Myocyte (in vitro differentiated cells): ENCODE measurements around the gene EIF2AK3. TPM values are rescaled to one million over a fixed set of nuclear protein-coding genes. Genes with fewer than 3 reads are reported as not detected.
"Not testable (repeated sequence)": the region's sequence is repeated elsewhere in the genome, so short reads cannot be mapped to it uniquely, and the experiment has no call there.

ENCODE experiments used
- DNase-seq: peaks from one replicate; pipeline ENCODE4 v3.0.0-alpha.2; 2012; ENCODE audit warnings: low read depth
- total RNA-seq: library from RNA; depleted of rRNA; stranded (reverse); fragments of >200 nt; gene quantifications from 2 replicates; pipeline ENCODE4 v1.2.3, GENCODE V29; 2014

Gene EIF2AK3
- total RNA-seq, 1 donor from 2014 or later, result 16.5 TPM

DNA sequence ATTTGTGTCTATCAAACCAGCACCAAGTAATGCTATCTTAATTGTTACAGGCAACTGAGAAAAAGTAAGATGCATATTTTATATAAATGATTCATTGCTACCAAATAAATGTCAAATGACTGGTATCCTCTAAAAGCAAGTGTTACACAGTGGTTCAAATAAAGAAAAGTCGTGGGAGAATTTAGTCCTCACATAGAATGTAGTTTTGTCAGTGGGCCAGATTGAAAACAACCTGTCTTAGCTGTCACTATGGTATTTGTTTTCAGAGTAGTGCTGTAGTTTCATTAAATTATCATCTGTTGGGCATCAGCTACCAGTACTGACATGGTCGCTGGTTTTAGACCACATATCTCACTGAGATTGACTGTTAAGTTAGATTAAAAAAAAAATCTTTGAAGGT lies 10.2 kb upstream of the EIF2AK3 start:
- no peak for DNase-seq

GRCh38 chr2:88636026-88636425 lies 8.8 kb upstream of the EIF2AK3 start:
- no peak for DNase-seq

GRCh38 chr2:88632569-88632968 lies 5.3 kb upstream of the EIF2AK3 start:
- DNase-seq, result no peak

DNA sequence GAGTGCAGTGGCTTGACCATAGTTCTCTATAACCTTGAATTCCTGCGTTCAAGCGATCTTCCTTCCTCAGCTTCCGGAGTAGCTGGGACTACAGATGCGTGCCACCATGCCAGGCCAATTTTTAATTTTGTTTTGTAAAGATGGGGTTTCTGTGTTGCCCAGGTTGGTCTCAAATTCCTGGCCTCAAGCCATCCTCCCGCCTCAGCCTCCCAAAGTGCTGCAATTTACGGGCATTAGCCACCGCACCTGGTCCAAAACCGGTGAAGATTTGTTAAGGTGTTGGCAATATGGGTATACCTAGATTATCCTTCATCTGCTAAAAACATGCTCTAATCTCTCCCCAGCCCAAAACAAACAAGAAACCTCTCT lies 1.3 kb upstream of the EIF2AK3 start:
- no peak for DNase-seq

DNA sequence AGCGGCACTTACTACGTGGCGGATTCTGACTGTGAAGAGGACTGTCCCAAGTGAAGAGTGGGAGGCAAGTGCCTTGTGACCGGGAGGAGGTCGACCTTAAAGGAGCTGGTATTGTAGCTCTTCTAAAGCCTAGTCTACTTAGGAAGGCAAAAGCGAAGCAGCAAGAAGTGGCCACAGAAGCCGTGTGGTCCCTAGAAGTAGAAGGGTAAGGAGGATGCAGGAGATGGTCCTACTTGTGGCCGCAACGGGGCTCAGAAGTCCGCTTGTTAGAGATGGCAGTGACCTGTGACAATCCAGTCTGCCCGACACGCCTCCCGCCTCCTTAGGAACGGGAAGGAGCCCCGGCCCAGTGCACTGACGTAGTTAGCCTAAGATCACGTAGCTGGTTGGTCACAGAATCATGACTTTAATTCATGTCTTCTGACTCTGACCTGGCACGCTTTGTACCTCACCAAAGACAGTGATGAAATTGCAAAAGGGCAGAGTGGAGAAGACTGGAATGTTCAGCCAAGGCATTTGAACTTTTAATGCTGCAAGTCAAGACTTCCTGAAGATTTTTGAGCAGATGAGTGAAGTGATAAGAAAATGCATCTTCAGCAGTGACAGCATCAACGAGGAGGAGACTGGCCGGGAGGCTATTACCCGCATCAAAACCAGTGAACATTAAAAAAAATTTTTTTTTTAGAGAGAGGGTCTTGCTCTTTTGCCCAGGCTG lies 749 bp upstream of the EIF2AK3 start:
- peak; percentile 94 for DNase-seq

GRCh38 chr2:88626171-88627054 lies 851 bp downstream of the EIF2AK3 start:
- DNase-seq, result peak; percentile 18

GRCh38 chr2:88624477-88624876 lies 2.8 kb downstream of the EIF2AK3 start:
- DNase-seq, result no peak

GRCh38 chr2:88623831-88624465 lies 3.3 kb downstream of the EIF2AK3 start:
- not testable (repeated sequence) for DNase-seq

DNA sequence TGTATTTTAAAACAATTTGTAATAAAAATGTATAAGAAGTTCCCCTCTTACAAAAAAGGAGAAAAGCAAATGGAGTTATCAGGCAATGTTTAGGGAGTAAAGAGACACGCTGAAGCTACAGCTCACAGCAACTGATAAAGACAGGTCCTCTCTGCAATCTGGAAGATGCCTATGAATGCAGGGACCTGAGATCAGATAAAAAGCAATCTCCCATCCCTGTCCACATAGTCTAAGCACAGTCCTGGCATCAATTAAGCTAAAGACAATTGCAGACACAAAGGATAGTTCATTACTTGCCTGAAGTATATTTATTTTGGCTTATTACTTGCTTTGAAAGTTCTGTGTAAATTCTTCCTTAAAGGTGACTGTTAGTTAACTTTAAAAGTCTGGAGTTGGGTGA lies 5.0 kb downstream of the EIF2AK3 start:
- no peak for DNase-seq

DNA sequence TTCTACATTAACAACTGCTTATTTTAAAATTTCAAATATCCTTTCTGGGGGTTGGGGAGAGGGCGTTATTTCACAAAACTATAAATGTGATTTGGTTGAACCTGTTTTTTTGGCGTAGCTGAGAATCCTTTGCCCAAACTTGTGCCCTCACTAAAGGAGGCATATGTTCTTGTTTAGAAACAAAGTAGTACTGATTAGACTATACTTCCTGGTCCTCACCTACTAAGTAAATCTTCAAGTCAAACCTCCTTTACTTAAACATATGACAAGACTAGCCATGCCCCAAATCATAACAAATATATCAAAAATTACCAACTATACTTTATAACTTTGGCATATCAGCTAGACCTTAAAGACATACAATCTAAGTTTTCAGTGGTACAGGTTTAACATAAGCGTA lies 5.8 kb downstream of the EIF2AK3 start:
- no peak for DNase-seq

DNA sequence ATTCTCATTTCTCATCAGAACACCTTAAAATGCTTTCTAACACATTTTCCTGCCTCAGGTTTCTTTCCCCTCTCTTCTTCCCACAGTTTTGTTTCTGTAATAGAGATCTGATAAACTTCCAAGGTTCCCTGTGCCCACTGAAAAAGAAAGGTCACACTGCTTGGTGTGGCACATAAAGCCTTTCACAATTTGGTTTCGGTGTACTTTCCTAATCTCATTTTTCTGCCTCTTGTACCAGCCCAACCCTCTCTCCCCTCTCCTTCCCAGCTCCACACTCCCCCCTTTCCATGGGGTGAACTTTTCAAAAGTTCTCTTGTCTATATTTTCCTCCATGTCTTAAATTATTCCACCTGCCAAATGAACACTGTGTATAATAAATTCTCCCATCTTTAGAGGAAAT lies 7.2 kb downstream of the EIF2AK3 start:
- no peak for DNase-seq

GRCh38 chr2:88615822-88616221 lies 11.4 kb downstream of the EIF2AK3 start:
- no peak for DNase-seq

DNA sequence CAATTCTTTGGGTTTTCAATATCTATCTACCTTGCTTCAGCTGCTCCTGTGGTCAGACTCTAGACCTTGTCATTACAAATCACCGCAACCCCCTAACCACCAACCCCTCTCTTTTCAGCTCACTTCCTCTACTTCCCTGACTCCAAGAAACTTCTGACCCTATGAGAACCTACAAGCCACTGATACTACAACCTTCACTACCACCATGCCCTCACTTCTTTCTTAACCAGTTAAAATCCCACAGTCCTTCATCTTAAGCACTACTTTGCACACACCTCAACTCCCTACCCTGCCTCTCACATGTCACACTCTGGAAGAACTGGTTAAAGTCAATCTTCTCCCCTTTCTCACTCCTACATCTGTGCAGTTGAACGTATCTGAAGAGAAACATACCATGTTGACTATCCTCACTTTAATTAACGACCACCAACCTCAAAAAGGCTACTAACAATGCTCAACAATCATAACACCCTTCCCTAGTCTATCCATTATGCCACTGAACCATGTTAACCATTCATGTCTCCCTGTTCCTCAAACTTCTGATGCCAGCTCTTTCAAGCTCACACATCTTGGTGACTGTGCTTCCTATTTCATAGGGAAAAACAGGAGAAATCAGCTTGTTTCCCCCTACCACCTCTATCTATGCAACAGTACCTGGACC lies 12.6 kb downstream of the EIF2AK3 start:
- DNase-seq, result no peak

- no peak for DNase-seq
Observed at GRCh38 chr2:88613921-88614320, 13.3 kb downstream of the EIF2AK3 start.

- DNase-seq, result no peak
Observed at GRCh38 chr2:88608184-88608583, 19.1 kb downstream of the EIF2AK3 start.

- DNase-seq, result no peak
Observed at GRCh38 chr2:88607416-88607815, 19.8 kb downstream of the EIF2AK3 start.

- DNase-seq, result peak; percentile 21
Observed at GRCh38 chr2:88606371-88607030, 20.8 kb downstream of the EIF2AK3 start.

DNA sequence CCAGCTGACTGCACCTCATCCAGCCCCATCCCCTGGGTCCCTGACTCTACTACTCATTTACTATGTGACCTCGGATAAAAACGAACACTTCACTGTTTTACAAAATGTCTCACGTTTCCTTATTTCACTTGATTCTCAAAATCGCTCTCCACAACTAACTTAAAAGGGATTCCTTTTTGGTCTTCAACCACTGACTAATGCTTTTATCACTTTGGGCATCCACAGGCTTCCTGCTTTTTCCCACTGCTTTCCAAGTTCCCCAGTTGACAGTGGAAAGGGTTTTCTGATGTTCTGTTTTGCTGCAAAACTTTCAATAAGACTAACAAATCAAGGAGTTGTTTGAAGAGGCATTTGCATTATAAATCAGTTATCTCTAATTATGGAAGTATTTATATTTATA lies 24.1 kb downstream of the EIF2AK3 start:
- DNase-seq, result peak; percentile 13

DNA sequence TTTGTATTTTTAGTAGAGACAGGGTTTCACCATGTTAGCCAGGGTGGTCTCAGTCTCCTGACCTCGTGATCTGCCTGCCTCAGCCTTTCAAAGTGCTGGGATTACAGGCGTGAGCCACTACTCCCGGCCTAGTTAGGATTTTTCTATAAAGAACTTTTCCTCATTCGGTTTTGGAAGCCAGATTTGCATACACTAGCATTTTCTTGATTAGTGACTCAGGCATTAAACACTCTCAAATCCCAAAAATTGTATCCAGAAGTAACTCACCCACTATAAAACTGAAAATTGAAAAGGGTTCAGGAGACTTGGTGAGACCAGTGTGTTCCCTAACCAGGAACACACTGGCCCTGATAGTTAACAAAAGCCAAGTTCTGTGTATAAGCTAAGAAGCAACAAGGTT lies 25.2 kb downstream of the EIF2AK3 start:
- DNase-seq, result no peak

- DNase-seq, result no peak
Observed at GRCh38 chr2:88601286-88601685, 26.0 kb downstream of the EIF2AK3 start.

- peak; percentile 77 for DNase-seq
Observed at GRCh38 chr2:88600038-88600465, 27.2 kb downstream of the EIF2AK3 start.
